GM19455 (cell line): Measurements from ENCODE around the gene BICDL1.

ENCODE experiments used
- ATAC-seq: cut with Tn5 transposase; IDR thresholded peaks from one replicate; pipeline ENCODE4 v1.9.1; 2021; ENCODE audit not compliant: unreplicated experiment

BICDL1 gene

GRCh38 chr12:120077260-120077659 is 88.2 kb downstream of the BICDL1 start:
- ATAC-seq, result no peak

- no peak for ATAC-seq
These were observed 89.8 kb downstream of the BICDL1 start for GRCh38 chr12:120078868-120079267.

DNA sequence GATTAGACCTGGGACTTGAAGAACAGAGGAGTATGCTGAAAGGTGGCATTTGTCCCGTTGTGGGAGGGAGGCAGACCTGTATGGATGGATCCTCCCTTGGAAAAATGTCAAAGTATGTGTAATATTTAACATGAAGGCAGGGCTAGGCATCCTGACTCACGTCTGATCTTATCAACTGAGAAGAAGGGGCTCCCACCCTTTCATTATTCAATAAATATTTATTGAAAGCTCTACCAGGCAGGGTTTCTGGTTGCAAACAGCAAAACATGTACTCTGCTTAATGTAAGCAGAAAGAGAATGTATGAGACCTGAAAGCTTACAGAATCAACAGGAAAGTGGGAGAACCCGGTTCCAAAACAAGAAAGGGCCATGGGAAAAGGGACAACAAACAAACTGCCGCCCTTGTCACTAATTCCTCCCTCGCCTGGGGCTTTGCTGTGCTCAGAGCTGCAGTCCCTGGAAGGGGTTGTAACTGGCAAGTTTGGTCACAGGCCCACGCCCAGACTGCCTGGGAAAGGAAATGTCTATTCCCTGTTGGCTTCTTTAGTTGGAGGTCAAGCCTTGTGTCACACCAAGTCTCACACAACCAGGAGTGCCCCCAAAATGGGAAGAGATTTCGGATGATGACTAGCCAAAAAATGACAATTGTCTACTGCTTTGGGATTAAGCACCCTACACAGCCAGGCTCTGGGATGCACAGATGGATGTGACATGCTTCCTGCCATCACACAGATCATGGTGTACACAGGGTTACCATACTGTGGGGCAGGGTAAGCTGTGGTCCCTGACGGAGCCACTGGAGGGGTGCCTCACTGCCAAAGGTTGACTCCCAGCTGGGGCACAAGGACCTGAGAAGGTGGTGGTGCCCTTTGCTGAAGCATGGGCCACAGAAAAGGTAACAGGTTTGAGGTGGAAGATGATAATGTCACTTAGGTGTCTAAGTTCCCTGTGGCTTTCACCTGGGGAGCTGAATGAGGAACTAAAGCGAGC is 90.7 kb downstream of the BICDL1 start:
- no peak for ATAC-seq

GRCh38 chr12:120081641-120082040 is 92.6 kb downstream of the BICDL1 start:
- no peak for ATAC-seq

DNA sequence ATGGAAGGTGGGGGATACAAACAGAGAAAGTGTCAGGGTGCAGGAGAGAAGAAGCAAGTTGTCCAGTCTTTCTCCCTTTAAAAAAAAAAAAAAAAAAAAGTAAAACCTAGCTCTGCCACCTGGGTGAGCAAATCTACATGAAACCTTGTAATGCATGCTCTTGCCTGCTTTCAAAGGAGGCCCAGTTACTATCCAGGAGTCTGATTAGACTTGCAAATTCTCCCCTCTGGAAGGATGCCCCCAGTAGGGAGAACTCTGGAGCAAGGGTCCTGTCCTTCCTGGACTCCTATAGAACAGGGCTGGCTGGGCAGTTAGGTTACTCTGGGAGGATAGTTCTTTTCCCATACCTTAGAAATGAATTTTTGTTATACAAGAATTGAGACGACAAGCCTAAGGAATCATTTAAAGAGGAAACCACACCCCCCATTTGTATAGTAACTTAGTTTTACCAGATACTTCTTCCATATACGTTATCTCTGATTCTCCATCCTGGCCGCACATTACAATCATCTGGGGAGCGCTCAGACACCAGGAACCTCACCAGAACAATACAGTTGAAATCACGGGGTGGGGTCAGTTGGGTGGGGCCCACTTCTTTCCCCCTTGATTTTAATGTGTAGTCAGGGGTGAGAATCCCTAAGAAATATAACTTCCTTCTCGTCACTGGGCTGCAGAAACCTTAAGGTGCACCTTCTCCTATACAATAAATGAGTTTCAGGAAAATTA is 97.0 kb downstream of the BICDL1 start:
- no peak for ATAC-seq

- ATAC-seq, result peak; percentile 97
These were observed 98.0 kb downstream of the BICDL1 start for GRCh38 chr12:120086801-120087621.

GRCh38 chr12:120089105-120089504 is 100.1 kb downstream of the BICDL1 start:
- ATAC-seq, result no peak

DNA sequence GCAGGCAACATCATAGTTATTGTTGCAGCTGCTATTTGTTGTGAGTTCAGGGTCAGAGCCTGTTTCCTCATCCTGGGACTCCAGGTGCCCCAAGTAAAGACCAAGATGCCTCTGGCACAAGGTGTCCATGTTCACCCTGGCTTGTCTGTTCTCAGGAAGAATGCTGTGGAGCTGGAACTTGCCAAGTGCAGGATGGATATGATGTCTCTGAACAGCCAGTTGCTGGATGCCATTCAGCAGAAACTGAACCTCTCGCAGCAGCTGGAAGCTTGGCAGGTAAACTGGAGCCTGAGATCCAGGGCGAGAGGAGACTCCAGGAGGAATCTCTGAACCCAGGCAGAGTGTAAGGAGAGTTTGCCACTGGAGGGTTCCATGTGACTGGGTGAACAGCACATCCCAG is 100.8 kb downstream of the BICDL1 start:
- no peak for ATAC-seq

DNA sequence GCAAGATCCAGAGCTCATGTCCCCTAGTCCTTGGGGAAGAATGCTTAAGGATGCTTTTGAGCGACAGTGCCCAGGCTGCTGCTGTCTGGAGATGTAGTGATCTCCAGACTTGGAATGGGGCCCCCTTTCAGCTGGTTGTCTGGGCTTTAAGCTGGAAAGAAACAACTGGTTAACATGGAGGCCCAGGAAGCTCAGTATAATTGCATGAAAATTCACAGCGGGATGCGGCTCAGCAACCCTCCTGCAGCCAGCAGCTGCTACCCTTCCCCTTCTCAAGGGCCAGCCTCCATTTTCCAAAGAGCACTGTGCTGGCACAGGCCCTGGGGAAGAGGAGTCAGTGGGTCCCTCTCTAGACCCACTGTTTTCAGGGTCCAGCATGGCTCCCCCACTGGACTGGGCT is 101.2 kb downstream of the BICDL1 start:
- ATAC-seq, result no peak

DNA sequence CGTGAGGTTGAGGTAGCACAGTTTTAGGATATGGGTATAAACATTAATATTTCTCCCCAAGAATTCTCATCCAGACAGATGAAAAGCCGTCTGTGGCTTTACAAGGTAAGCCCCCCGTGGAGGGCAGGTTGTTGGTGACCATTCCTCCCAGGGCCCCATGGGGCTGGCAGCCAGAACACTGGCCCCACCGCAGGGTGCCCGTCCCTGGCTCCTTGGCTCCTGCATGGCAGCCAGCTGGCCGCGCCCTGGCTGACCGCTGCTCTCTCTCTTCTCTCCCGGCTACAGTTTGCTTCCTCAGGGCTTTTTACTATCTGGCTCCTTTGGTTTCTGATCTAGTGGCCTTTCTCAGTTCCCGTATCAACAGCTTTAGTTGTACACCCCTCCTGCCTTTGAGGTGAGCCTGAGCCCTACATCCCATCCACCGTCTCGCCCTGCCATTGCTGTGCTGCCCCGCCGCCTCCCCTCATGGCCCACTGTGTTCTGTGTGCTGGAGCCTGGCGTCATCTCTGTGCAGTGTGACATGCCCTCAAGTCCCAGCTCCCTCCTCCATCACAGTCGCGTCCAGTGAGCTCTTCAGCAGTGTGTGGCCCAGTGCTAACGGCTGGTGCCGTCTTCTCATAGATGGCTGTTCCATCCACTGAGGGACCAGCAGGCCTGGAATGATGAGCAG is 101.7 kb downstream of the BICDL1 start:
- no peak for ATAC-seq

GRCh38 chr12:120091371-120092090 is 102.5 kb downstream of the BICDL1 start:
- no peak for ATAC-seq

- no peak for ATAC-seq
These were observed 103.7 kb downstream of the BICDL1 start for GRCh38 chr12:120092551-120093335.

- no peak for ATAC-seq
These were observed 104.2 kb downstream of the BICDL1 start for GRCh38 chr12:120093336-120093591.

- no peak for ATAC-seq
These were observed 104.7 kb downstream of the BICDL1 start for GRCh38 chr12:120093592-120094355.

GRCh38 chr12:120094485-120094884 is 105.4 kb downstream of the BICDL1 start:
- ATAC-seq, result no peak

- no peak for ATAC-seq
These were observed 106.3 kb downstream of the BICDL1 start for GRCh38 chr12:120095331-120095730.

GRCh38 chr12:120095736-120096135 is 106.7 kb downstream of the BICDL1 start:
- ATAC-seq, result no peak

DNA sequence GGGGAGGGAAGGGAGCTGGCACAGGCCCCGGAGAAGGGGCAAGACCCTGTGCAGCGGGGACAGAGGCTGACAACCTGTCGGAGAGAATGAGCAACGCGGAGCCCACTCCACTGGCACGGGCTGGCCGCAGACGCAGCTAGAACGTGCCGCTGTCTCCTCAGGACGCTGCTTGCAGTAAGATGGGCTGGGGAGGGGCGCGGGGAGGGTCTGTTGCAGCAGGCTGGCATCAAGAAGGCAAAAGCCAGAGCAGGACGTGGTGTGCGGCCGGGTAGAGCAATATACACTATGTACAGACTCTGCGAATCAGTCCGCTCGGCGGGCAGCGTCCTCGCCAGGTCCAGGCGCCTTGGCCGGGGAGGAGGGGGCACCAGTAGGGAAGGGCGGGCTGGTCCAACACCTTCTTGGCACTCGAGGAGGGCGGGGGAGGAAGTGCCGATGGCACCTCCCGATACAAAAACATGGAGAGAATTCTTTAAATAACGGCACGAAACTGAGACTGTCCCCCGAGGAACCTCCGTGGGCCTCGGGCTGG is 107.7 kb downstream of the BICDL1 start:
- no peak for ATAC-seq
